Subcutaneous adipose tissue (tissue), 4 donors: ENCODE results near the gene MAPK8. TPM values are rescaled to one million over a fixed set of nuclear protein-coding genes. Genes with fewer than 3 reads are reported as not detected.

Experiments used
- total RNA-seq, 4 donors: library from RNA; depleted of rRNA; stranded (reverse); fragments of >200 nt; gene quantifications; one replicate each; pipeline ENCODE4 v1.1.0, GENCODE V29; 2016
- TF ChIP-seq, protein P1 (sequence below): fragments of 450-650 bp; IDR thresholded peaks from one replicate; pipeline ENCODE4 v1.5.1; 2016; ENCODE audit warnings: low read depth, mild to moderate bottlenecking, control low read depth, antibody characterized with exemption, moderate library complexity

MAPK8 gene
- total RNA-seq, 4 donors from 2014 or later: 34.1 to 72.2 (median 36.5) TPM

- TF ChIP-seq, protein P1, sequence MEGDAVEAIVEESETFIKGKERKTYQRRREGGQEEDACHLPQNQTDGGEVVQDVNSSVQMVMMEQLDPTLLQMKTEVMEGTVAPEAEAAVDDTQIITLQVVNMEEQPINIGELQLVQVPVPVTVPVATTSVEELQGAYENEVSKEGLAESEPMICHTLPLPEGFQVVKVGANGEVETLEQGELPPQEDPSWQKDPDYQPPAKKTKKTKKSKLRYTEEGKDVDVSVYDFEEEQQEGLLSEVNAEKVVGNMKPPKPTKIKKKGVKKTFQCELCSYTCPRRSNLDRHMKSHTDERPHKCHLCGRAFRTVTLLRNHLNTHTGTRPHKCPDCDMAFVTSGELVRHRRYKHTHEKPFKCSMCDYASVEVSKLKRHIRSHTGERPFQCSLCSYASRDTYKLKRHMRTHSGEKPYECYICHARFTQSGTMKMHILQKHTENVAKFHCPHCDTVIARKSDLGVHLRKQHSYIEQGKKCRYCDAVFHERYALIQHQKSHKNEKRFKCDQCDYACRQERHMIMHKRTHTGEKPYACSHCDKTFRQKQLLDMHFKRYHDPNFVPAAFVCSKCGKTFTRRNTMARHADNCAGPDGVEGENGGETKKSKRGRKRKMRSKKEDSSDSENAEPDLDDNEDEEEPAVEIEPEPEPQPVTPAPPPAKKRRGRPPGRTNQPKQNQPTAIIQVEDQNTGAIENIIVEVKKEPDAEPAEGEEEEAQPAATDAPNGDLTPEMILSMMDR: no peak
Measured at GRCh38 chr10:48466611-48467240, 160.2 kb downstream of the MAPK8 start.

GRCh38 chr10:48467669-48468068 is 161.2 kb downstream of the MAPK8 start:
- TF ChIP-seq, protein P1: no peak

DNA sequence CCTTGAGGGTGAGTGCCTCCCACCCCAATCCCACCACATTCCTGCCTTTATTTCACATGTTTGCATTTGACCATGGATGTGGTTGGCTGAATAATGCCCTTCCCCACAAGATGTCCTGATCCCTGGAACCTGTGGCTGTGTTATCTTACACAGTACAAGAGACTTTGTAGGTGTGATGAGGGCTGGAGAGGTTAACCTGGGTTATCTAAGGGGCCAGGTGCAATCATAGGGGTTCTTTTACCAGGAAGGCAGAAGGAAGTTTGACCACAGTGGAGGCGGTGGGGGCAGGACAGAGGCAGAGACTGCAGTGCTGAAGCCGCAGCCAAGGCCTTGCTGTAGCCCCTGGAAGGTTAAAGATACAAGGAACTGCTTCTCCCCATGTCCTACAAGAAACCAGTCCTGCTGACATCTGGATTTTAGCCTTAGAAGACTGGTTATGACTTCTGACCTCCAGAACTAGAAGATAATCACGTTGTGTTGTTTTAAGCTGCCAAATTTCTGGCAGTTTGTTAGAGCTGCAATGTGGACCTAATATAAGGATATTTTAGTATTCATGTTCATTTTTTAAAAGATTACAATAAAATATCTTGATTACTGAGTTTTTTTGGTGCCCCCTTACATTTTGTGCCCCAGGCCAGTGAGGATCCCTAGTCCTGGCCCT is 161.8 kb downstream of the MAPK8 start:
- TF ChIP-seq, protein P1: no peak

GRCh38 chr10:48468866-48469511 is 162.5 kb downstream of the MAPK8 start:
- TF ChIP-seq, protein P1: no peak

DNA sequence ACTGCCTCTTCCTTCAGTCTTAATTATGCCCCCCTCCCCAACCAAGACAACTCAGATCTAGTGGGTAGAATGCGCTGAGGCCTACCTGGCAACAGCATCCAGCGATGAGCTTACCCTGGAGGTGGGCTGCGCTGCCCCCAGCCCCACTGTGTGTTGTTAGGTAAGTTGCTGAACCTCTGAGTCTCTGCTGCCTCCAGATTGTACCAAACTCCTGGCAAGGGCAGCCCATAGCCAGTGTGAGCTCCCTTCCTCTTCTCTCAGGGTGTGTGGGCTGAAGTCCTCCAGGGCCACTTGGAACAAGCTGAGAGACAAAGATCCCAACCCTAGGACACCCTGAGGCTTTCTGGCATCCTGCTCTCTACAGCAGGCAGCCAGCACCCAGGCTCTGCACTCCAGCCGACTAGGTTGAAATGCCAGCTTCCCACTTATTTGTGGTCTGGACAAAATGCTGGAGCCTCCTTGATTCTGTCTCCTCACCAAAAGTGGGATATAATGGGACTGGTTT is 163.1 kb downstream of the MAPK8 start:
- TF ChIP-seq, protein P1: no peak

DNA sequence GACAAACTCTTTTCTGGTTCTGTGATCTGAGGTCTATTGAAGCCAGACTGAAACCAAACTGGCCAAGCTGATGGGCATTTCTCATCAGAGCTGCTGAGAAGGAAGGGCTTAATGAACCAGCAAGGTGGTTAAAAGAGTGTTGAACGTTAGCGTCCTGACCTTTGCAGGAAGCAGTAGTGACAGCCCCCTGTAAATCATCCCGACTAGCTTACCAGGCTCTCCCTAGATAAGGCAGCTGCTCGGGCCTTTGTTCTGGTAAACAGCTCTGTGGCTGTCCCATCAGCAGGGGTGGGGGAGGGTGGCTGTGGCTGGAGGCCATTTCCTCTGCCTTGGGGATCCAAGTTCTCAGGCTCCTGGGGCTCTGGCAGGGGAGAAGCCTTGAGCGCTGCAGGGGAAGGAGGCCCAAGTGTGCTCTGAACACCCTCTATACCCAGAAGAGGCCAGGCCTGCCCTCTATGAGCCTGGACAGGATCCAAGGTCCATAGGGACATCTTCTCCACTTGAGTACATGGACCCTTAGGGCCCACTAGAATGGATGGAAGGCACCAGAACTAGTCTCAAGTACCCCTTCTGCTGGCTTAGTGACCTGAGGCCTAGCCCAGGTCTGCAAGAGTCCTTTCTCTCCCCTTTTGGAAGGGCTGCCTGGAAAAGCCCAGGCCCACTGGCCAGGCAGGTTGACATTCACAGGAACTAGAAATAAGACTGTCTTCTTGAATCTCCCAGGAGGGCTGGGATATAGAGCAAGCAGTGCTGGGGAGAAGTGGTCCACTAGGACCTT is 163.8 kb downstream of the MAPK8 start:
- TF ChIP-seq, protein P1: no peak
